CMK (cell line): ENCODE measurements around the gene PIEZO1.
"Not testable (repeated sequence)": the region's sequence is repeated elsewhere in the genome, so short reads cannot be mapped to it uniquely, and the experiment has no call there.

Source experiments
- DNase-seq: peaks from one replicate; pipeline ENCODE4 v3.0.0-alpha.2; 2010; ENCODE audit warnings: low read depth

PIEZO1 gene

DNA sequence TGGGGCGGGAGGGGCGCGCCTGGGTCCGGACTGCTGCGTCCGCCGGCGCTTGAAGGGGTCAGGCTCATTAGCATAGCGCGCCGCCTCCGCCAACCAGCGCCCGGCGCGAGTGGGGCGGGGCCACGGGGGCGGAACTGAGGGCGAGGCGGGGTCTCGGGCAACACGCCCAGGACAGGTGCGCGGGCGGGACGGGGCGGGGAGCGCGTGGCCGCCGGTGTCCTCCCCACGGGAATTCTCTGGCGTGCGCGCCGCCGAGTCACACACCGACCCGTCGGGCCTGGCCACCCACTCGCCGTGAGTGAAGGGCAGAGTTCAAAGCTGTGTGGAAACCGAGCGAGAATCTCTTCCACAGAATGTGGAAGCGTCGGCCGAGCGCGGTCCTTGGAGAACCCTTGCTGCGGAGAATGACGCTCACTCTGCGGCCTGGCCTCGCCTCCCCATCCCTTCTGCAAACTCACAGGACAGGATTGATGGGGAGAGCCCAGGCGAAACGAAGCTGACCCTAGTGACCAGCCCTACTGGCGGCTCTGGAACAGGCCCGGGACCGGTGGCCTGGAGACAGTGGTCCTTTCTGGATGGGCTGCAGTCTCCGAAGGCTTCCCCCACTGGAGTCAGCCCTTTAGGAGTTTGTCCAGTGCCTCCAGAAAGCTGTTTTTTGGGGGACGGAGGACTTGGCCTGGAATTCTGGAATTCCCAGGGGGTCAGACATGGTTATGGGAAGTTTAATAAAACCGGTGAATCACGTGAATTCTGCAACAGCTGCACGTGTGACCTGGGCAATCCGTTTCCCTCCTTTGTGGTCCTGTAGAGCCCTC is 98.4 kb downstream of the PIEZO1 start, which contains the start of gene SNAI3:
TSS of gene SNAI3 (minus strand) at position 69 of the 815 bp plus-strand sequence. CDS start 101 bp downstream, outside the sequence.
- peak; percentile 81 for DNase-seq

DNA sequence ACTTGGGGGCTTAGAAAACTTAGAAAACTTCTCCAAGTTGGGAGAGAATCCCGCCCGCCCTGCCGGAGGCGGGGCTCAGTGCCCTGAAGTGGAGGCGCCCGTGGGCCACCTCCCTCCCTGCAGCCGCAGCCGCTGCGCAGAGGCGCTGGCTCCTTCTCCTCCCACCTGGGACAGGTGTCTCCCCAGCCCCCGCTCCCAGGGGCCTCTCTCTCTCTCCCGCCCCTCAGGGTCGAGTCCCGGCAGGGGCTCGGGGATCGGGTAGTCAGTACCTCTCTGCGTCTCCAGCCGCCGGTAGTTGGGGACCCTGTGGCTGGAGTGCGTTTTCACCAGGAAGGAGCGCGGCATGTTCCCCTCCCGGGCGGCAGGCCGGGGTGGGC is 99.0 kb downstream of the PIEZO1 start:
- no peak for DNase-seq

DNA sequence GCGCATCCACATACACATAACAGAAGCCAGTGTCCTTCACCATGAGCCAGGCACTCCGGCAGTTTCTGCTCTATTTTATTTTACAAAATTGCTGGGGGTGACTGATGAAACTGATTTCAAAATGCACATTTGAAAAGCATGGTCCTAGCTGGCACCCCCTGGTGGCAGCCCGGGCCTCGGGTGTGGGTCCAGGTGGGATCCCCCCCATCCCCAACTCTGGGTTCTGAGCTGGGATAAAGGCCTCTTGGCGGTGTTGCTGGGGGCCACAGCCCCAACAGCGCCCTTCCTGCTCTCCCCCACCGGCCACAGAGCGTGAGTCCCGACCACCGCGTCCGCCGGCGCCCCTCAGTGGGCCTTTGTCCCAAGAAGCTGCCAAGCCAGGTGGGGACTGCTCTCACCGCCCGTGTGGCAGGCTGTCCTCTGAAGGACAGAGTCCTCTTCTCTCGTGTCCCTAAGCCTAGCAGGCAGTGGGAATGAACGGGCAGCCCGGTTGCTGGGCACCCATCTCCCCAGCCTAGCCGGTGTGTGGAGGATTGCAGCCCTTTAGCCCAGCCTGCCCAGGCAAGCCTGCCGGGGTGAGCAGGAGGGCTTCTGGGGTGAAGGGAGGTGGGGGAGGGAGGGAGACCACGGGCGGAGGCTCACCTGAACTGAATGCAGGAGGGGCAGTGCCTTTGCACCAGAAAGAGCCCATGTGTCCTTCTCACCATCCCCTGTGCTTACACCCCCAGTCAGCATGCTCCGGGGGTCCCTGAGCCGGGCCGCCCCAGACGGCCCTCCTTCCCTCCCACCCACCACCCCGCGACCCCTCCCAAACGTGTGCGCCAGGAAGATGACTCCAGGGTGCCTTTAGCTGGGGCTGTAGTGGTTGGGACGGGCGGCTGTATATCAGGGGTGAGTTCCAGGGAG is 99.6 kb downstream of the PIEZO1 start:
- no peak for DNase-seq

DNA sequence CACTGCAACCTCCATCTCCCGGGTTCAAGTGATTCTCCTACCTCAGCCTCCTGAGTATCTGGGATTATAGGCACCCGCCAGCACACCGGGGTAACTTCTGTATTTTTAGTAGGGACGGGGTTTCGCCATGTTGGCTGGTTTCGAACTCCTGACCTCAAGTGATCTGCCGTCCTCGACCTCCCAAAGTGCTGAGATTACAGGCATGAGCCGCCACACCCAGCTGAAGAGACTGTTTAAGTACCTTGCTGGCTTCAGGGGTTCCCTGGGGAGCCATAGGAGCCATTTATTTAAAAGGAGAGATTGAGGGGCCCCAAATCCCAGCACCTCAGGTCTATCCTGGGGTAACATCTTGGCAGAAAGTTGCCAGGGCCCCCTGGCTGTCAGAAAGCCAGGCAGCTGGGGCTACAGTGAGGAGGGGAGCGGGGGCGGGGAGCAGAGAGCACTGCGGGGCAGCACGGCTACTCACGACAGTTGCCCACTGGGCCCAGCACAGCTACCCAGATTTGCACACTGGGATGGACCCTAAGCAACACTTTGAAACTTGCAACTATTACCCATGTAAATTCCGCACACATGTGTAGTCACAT is 100.4 kb downstream of the PIEZO1 start:
- DNase-seq = no peak

DNA sequence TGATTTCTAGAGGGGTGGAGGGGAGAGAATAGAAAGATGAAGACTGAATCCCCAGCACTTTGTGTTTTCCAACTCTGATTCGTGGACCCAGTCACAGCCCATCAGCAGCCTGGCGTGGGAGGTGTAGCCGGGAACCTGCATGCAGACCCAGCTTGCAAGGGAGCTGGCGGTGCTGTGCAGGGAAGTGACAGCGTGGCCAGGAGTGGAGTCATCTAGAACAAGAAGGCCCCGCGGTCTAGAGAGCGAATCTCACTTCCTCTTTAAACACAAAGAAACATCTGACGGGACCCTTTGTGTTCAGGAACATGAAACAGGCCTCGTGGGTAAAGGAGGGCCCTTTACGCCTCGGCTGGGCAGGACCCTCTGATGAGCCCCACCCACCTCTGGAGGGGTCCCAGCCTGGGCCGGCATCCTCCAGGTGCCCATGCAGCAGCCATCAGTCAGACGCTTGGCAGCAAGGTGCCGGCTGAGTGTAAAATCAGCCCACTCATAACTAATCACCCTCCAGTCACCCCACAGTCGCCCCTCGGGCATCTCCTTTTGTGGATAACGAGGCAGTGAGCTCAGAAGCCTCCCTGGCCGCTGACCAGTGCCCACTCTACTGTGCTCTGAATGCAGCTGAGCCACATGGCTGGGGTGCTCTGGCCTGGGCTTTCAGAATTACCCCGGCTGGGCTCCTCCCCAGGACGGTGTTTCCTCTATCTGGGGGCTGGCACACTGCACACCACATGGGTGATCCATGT is 103.1 kb downstream of the PIEZO1 start:
- no peak for DNase-seq

DNA sequence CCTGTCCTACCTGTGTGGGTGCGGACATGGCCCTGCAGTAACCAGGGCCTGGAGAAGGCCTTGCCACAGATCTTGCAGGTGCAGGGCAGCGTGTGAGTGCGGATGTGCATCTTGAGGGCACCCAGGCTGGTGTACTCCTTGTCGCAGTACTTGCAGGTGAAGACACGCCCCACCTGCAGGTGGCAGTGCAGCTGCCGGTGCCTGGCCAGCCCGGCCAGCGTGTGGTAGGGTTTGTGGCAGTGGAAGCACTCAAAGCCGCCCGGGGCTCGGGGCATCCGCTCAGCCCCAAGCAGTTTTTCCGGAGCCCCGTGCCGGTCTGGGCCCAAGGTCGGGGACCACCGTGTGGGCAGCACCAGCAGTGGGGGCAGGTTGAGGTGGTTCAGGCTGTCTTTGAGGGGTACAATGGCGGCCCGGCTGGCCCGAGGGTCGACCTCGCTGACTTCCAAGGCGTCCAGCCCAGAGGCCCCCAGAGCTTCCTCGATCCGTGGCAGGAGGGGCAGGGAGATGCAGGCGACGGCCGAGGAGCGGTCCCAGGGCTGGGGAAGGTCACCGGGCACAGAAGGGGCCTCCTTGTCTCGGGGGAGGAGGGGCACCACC is 103.8 kb downstream of the PIEZO1 start:
- DNase-seq = no peak

DNA sequence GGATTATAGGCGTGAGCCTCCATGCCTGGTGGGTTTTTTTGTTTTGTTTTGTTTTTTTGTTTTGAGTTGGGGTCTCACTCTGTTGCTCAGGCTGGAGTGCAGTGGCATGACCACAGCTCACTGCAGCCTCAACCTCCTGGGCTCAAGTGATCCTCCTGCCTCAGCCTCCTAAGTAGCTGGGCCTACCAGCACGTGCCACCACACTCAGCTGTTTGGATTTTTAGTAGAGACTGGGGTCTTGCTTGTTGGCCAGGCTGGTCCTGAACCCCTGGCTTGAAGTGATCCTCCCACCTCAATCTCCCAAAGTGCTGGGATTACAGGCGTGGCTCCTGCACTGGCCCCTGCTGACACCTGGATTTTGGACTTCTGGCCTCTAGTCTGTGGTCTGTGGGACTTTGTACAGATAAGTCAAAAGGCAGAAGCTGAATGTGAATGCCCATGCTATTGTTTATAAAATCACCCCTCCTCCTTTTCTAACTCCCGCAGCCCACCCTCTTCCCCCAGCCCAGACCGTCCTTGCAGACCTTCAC is 104.4 kb downstream of the PIEZO1 start:
- no peak for DNase-seq

DNA sequence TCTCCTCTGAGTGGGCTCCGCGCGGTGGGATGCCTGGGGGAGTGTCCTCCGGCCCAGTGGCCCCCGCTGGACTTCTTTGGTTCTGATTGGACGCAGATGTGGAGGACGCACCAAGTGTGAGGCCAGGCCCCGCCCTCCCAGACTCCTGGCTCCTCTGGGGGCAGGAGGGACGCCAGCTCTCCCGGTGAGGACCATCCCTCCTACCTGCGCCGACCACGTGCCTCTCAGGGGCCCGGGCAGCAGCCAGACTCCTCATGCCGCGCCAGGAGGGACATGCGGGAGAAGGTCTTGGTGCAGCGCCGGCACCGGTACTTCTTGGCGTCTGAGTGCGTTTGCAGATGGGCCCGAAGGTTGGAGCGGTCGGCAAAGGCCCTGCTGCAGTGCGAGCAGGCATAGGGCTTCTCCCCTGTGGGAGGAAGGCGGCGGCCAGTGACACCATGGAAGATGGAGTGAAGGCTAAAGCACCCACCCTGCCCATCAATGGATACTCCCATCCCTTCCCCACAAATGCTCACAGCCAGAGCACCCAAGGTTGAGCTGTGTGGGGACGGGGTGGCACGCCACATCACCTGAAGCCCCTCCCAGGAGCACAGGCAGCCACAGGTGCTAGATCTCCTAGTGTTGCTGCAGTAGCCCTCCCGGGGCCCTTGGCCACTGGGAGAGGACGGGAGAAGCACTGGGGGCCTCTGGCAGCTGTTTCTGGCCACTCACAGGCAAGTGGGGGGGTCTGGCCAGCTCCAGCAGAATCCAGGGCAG is 106.6 kb downstream of the PIEZO1 start:
- DNase-seq = no peak

DNA sequence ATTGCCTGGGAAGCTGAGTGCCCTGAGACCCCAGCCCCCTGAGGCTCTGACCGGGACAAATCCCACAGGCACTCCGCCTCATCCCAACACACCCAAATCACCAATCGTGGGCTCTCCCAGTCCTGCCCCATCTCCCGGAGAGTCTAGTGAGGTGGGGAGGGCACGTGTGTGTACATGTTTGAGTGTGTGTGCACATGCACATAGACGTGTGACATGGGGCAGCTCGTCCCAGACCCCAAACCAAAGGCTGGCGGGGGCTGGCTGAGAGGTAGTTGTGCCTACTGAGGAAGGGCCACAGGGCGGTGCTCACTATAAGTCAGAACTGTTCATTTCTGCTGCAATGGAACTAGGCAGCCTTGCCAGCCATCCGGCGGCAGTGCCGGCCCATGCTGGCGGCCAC is 107.3 kb downstream of the PIEZO1 start:
- no peak for DNase-seq

DNA sequence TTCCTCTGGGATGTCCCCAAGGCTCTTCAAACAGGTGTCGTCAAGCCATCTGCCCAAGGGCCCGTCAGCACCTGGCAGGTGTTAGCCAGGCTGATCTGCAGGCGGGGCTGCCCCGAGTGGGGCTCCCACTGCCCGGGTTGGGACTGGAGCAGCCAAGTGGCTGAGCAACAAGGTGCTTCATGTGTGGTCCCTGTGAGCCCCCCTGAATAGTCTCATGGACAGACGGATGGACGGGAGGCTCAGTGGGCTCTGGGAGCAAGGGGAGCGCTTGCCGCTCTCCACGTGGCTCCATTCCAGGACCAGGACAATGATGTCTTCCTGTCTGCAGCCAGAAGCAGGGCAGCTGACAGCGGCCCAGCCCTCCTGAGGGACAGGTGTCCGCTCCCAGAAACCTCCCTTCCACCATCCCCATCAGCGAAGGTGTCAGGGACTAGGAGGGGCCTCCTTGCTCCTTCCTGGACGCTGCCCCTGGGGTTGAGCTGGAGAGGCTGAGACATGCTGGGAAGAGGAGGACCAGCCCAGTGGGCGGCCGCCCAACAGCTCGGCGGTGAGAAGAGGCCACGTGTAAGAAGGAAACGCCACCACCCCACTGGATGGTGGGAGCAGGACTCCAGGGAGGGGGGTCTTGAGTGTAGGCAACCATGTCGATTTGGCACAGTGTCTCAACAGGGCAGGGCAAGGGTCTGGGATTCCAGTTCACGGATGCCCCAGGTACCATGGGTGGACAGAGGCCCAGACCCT is 108.3 kb downstream of the PIEZO1 start:
- no peak for DNase-seq

DNA sequence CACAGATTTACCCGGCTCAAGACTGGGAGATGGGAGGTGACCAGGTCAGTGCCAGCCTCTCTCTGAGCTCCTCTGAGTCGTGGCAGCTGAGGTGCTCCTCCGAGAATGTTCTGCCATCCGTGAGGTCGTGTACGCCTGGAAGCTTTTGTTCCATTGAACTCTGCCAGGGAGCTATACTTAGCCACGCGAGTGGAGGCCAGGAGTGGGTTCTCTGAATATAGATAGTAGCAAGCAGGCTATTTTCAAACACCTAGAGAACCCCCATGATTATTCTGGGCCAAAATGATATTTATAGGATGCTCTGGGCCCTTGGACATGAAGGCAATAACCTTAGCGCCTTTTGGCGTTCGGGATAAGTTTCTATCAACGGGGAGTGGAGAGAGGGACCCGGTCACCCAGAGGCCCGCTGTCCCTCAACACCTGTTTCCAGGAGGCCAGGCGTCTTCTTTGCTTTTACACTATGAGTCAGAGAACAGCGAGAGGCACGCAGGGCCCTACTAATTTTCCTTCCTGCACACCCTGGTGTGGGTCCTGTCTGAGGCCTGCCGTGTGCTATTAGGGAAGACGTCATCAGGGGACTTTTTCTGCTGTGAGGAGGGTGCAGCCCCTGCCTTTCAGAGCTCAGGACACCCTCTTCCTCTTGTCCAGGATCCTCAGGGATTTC is 111.2 kb downstream of the PIEZO1 start:
- DNase-seq = no peak

DNA sequence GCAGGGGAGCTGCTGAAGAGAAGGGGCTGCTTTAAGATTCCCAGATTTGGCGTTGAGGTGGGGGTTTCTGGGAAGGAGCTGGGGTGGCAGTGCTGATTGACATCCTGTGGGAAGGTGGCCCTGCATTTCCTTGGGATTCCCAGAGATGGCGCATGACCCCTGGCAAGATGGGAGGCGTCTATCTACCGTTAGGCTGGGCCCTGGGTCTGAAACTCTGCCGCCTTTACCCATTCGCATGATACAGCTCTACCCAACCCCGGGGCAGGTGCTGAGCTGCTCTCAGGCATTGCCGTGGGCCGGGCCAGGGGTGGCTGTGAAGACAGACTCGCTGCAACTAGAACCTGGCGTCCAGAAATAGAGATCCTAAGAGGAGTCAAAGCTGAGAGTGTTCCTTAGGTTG is 112.2 kb downstream of the PIEZO1 start:
- no peak for DNase-seq

DNA sequence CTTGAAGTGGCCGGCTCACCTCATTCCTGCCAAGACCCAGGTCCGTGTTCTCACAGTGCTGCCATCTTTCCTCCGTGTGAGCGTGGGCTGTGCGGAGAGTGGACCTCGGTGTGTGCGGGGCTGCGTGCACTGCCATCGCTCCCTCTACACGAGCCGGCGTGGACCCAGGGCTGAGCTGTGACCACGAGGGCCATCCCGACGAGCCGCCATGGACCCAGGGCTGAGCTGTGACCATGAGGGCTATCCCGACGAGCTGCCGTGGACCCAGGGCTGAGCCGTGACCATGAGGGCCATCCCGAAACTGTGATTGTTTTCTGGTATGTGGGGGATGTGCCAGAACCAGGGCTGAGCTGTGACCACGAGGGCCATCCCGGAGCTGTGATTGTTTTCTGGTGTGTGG is 113.2 kb downstream of the PIEZO1 start:
- no peak for DNase-seq

DNA sequence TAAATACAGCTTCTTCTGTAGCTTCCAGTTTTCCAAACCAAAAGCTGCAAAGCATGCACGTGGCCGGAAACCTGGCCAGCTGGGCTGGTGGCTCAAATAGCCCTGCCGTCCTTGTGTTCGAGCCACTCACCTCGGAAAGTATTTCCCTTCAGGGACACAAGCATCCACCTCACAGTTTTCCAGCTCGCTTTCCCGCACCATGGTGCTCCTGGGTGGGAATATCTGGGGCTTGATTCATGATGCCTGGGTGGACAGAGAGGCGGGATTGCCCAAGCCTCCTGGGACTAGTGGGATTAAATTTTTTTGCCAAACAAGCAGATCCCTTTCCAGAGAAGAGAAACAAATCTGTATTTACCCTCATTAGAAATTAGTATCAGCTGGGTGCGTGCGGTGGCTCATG is 115.0 kb downstream of the PIEZO1 start:
- no peak for DNase-seq

DNA sequence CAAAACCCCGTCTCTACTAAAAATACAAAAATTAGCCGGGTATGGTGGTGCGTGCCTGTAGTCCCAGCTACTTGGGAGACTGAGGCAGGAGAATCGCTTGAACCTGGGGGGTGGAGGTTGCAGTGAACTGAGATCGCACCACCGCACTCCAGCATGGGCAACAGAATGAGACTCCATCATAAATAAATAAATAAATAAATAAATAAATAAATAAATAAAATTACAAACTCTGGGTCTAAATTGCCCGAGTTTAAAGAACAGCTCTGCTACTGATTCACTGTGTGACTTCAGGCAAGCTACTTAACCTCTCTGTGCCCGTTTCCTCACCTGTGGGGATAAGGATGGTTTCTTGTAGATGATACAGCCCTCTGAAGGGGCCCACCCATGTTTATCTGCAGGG is 115.5 kb downstream of the PIEZO1 start:
- not testable (repeated sequence) for DNase-seq

DNA sequence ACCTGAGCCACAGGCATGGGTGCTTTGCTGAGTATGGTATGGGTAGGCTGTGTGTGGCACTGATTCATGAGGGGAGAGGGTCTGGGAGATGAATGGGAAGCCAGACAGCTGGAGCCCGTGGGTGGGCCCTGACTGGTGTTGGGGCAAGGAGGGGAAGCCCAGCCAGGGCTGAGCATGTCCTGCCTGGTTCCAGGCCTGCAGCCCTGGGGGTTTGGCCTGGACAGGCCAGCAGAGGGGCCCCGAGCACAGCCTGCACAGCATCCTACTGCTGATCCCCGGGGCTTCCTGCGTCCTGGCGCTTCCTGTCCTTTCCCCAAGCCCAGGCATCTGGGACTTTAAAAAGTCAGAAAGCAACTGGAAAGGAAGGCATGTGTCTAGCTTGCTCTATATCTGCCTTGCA is 117.6 kb downstream of the PIEZO1 start:
- DNase-seq = no peak

DNA sequence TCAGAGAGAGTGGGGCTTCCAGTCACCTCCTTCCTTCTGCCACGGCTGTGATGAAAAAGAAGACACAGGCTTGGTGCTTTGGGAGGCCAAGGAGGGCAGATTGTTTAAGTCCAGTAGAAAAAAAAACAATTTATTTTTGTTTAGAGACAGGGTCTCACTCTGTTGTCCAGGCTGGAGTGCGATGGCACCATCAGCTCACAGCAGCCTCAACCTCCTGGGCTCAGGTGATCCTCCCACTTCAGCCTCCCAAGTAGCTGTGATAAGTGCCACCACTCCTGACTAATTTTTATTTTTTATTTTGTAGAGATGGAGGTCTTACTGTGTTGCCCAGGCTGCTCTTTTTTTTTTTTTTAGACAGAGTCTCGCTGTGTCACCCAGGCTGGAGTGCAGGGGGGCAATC is 119.5 kb downstream of the PIEZO1 start:
- DNase-seq = no peak
